CD4-positive, alpha-beta T cell treated with Interleukin-6 at 100 ng/mL for 8 hours (primary cell): ENCODE results near the gene SCRN2.

Experiments used
- DNase-seq: peaks from one replicate; pipeline ENCODE4 v3.0.0-alpha.2; 2020; ENCODE audit warnings: mixed read lengths, low spot score

SCRN2 gene

GRCh38 chr17:47821031-47821423 lies 20.0 kb downstream of the SCRN2 start:
- no peak for DNase-seq

DNA sequence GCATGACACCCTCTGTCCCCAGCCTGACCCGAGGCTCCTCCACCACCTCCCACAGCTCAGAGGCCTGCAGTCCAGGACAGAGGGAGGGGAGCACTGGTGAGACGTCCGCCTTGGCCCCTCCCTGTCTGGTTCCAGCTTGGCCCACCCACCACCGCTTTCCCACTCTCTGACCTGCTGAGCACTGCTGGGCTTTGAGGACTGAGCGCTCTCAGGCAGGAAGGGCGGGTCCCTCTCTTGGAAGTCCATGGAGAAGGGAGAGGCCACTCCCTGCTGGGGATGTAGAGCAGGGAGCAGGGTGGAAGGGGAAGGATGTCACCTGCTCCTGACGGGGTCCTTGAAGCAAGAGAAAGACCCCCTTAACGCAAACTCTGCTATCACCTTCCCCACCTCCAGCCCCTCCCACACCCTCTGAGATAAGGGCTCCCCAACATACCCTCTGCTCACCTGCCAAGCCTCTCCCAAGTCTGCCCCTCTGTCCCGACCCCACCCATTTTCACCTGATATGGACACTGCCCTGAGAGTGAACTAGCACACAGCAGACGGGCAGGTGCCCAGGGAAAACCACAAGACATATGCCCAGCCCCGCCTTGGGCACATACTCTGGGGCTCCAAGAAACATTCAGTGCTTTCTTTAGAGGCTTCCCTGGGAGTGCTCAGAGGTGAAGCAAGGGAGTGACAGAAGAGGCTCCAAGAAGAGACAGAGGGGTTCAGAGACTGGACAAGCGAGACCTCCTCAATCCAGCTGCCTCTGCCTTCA lies 20.9 kb downstream of the SCRN2 start:
- DNase-seq, result no peak

- no peak for DNase-seq
Measured at GRCh38 chr17:47819475-47819874, 21.6 kb downstream of the SCRN2 start.

GRCh38 chr17:47818002-47818695 lies 22.9 kb downstream of the SCRN2 start:
- no peak for DNase-seq

GRCh38 chr17:47816947-47817346 lies 24.1 kb downstream of the SCRN2 start:
- DNase-seq, result no peak

GRCh38 chr17:47816111-47816735 lies 24.9 kb downstream of the SCRN2 start:
- DNase-seq, result no peak

DNA sequence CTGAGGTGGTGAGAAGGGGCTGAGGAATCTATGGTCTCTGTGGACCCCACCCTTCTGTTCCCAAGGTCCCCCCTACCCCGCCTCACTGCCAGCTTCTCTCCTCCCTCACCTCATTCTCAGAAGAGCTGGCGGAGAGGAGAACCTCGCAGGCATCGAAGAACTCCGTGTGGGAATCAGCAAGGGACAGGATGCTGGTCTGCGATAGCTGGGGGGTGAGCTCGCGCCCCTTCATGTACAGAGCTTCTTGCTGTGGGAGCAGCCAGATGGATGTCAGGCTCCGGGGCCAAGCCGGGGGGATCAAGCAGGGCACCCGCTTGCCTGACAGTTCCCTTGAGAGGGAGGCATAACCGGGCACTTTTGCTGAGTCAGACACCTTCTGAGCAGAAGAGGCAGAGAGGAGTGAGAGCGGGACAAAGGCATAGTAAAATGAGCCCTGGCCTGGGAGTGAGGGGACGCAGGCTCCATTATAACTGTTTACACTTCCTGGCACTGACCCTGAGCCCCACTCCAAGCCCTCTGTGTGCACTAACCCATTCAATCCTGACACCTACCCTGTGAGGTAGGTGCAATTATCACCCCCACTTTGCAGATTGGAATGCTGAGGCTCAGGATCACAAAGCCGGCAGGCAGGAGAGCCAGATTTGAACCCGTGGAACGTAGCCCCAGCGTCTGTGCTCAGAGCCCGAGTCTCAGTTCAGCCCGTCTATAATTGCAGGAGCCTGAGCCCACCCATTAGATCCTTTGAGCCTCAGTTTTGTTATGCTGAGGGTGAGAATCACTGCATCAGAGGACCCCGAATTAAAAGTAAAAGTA lies 25.8 kb downstream of the SCRN2 start:
- DNase-seq, result no peak

DNA sequence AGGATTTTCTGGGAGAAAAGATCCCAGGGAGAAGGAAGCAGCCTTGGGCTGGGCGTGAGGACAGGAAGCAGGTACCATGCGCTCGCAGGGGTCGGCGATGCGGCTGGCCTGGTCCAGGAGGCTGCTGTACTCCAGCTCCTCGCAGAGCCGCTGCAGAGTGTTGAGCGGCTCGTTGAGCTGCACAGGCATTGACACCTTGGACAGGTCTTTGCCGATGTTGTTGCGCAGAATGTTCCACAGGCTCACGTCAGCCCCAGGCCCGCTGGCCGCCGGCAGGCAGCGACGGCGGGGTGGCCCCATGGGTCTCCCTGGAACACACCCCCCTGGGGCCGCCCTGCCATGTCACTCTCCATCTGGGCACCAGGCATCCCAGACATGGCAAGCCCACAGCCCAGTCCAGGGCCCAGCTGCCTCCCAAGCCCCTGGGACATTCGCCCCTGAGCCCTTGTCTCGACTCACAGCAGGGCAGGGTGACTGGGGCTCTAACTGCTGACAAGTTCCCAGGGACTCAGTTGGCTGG lies 27.5 kb downstream of the SCRN2 start:
- DNase-seq, result no peak

- DNase-seq, result no peak
Measured at GRCh38 chr17:47813077-47813476, 28.0 kb downstream of the SCRN2 start.

- no peak for DNase-seq
Measured at GRCh38 chr17:47812146-47812920, 28.7 kb downstream of the SCRN2 start.

- DNase-seq, result no peak
Measured at GRCh38 chr17:47811709-47812108, 29.4 kb downstream of the SCRN2 start.

- no peak for DNase-seq
Measured at GRCh38 chr17:47810901-47811635, 30.0 kb downstream of the SCRN2 start.

DNA sequence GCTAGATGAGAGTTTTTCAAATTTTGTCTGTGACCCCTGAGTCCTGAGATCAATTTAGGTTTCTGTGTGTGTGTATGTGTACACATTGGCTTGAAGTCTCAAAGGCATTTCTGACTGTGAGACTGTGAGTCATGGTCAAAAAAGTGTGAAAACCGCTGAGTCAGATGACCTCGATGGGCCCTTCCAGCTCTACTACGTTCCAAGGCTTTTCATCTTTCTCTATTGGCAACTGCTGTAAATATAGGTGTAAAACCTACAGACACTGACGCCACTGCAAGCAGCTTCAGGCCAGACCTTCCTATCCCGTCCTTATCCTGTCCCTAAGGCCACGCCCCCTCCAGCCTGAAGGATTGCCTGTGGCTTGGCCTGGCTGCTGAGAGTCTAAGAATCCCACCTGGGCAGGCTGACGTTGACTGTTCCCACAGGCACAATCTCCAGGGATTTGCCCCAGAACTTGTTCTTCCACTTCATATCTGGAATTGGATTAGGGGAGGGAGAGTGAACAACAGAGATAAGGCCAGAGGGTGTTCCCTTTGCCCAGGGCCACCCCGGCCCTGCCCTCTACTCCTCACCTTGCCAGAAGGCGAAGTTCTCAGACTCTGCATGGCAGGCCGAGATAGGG lies 30.8 kb downstream of the SCRN2 start:
- peak; percentile 29 for DNase-seq

GRCh38 chr17:47808830-47809480 lies 32.1 kb downstream of the SCRN2 start:
- no peak for DNase-seq

- DNase-seq, result no peak
Measured at GRCh38 chr17:47808036-47808829, 32.8 kb downstream of the SCRN2 start.

GRCh38 chr17:47807421-47807820 lies 33.7 kb downstream of the SCRN2 start:
- DNase-seq, result no peak

DNA sequence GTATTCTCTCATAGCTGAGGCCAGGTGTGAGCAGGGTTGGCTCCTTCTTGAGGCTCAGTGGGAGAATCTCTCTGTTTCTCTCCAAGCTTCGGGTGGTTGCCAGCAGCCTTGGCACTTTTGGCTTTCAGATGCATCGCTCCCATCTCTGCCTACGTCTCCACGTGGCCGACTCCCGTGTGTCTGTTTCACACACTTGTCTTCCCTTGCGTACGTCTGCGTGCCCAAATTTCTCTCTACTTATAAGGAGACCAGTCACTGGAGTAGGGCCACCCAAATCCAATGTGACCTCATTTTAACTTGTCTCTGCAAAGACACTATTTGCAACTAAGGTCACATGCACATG lies 34.2 kb downstream of the SCRN2 start:
- DNase-seq, result no peak

- DNase-seq, result no peak
Measured at GRCh38 chr17:47806026-47806912, 34.8 kb downstream of the SCRN2 start.
